ENCODE measurements around the gene DEGS2. TPM values are rescaled to one million over a fixed set of nuclear protein-coding genes. Genes with fewer than 3 reads are reported as not detected.

Gene DEGS2
- total and polyA plus RNA-seq, 2 of the 13 experiments (the other 11 are each of a cell fraction or from before 2014, with no cell fraction given): 0.09 TPM

- TF ChIP-seq STAT6 (CRISPR knock-in tag; IDR thresholded peaks at IDR 0.05; ENCODE audit: borderline replicate concordance) (peak; percentile 84; the same call in 1 of the 2 replicates), ZNF225 (CRISPR knock-in tag; IDR thresholded peaks at IDR 0.05) (0 out of 2 replicates have a peak, but pooled peaks have one; percentile 17), ARID5B (CRISPR knock-in tag; IDR thresholded peaks at IDR 0.05) (peak; percentile 81), XRCC5 (optimal IDR thresholded peaks at IDR 0.05; ENCODE audit: low read length) (peak; percentile 98), ZNF281 (CRISPR knock-in tag; IDR thresholded peaks at IDR 0.05; ENCODE audit: borderline replicate concordance) (no peak; the same call in 1 of the 2 replicates), MNT (IDR thresholded peaks at IDR 0.05) (peak; percentile 31), ATF4 (CRISPR knock-in tag; IDR thresholded peaks at IDR 0.05) (0 out of 4 replicates have a peak, but pooled peaks of 1 of the 2 experiments have one; percentile 26), PPARG (CRISPR knock-in tag; conservative IDR thresholded peaks at IDR 0.05) (peak; percentile 48; the same call in 1 of the 2 replicates), MTF2 (CRISPR knock-in tag; IDR thresholded peaks at IDR 0.05; ENCODE audit: borderline replicate concordance) (no peak), KLF9 (CRISPR knock-in tag; IDR thresholded peaks at IDR 0.05; ENCODE audit: low read depth) (no peak), ARNT (IDR thresholded peaks at IDR 0.05) (no peak), DR1 (CRISPR knock-in tag; IDR thresholded peaks at IDR 0.05) (peak; percentile 80)
Observed at GRCh38 chr14:100192672-100193416, 33.4 kb upstream of the DEGS2 start (continued).

Measured in HepG2 (cell line).